ENCODE data around the gene DHRS1.

- no peak for TF ChIP-seq CEBPB (IDR thresholded peaks at IDR 0.05; ENCODE audit: low read depth, low read length)
- TF ChIP-seq, protein P1, sequence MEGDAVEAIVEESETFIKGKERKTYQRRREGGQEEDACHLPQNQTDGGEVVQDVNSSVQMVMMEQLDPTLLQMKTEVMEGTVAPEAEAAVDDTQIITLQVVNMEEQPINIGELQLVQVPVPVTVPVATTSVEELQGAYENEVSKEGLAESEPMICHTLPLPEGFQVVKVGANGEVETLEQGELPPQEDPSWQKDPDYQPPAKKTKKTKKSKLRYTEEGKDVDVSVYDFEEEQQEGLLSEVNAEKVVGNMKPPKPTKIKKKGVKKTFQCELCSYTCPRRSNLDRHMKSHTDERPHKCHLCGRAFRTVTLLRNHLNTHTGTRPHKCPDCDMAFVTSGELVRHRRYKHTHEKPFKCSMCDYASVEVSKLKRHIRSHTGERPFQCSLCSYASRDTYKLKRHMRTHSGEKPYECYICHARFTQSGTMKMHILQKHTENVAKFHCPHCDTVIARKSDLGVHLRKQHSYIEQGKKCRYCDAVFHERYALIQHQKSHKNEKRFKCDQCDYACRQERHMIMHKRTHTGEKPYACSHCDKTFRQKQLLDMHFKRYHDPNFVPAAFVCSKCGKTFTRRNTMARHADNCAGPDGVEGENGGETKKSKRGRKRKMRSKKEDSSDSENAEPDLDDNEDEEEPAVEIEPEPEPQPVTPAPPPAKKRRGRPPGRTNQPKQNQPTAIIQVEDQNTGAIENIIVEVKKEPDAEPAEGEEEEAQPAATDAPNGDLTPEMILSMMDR (conservative IDR thresholded peaks at IDR 0.05; ENCODE audit: low read depth, low read length), result no peak
- TF ChIP-seq POLR2A (IDR thresholded peaks at IDR 0.05; ENCODE audit: low read depth, low read length), result peak; percentile 52; the same call in 1 of the 2 replicates
- TF ChIP-seq FOS (IDR thresholded peaks at IDR 0.05; ENCODE audit: low read depth, low read length), result peak; percentile 34; the same call in 1 of the 2 replicates
- peak; percentile 98 for TF ChIP-seq MXI1 (IDR thresholded peaks at IDR 0.05; ENCODE audit: borderline replicate concordance, low read depth, low read length)
- TF ChIP-seq SMC3 (IDR thresholded peaks at IDR 0.05; ENCODE audit: low read depth, low read length), result no peak
- TF ChIP-seq RAD21 (IDR thresholded peaks at IDR 0.05; ENCODE audit: low read length), result no peak
- TF ChIP-seq RCOR1 (IDR thresholded peaks at IDR 0.05; ENCODE audit: insufficient replicate concordance, low read length), result no peak
- TF ChIP-seq MAFK (IDR thresholded peaks at IDR 0.05; ENCODE audit: low read depth, low read length), result peak; percentile 16; the same call in 1 of the 2 replicates
- TF ChIP-seq RFX5 (IDR thresholded peaks at IDR 0.05; ENCODE audit: low read depth, low read length), result no peak
- no peak for TF ChIP-seq USF2 (IDR thresholded peaks at IDR 0.05; ENCODE audit: low read depth, low read length)
- TF ChIP-seq BHLHE40 (IDR thresholded peaks at IDR 0.05; ENCODE audit: low read depth, low read length), result 0 out of 2 replicates have a peak, but pooled peaks have one; percentile 21
- TF ChIP-seq MAZ (IDR thresholded peaks at IDR 0.05; ENCODE audit: borderline replicate concordance, low read depth, low read length), result peak; percentile 97
- no peak for TF ChIP-seq ELK1 (IDR thresholded peaks at IDR 0.05; ENCODE audit: borderline replicate concordance, low read depth, low read length)
These were observed at the start of gene DHRS1, which contains the start of gene NOP9 for GRCh38 chr14:24299255-24300191.
